Stomach (tissue), 9 donors: ENCODE results near the gene DHX57. TPM values are rescaled to one million over a fixed set of nuclear protein-coding genes. Genes with fewer than 3 reads are reported as not detected.

Experiments
- DNase-seq, 2 donors: peaks; one replicate each; pipeline versions ENCODE4 v3.0.0 to v3.0.0-alpha.2; 2013 to 2019
- H3K27ac ChIP-seq, 5 donors: fragments of 200-600 bp in 4 of 5; sonication (generic) in 4 of 5; one replicate each; pipeline ENCODE4 v1.5.1; 2013 to 2019; ENCODE audit warnings: mild to moderate bottlenecking in 1 of 5, moderate library complexity in 1 of 5
- H3K27me3 ChIP-seq, 3 donors: fragments of 200-600 bp; sonication (generic); one replicate each; pipeline ENCODE4 v1.5.1; 2017 to 2019; ENCODE audit warnings: mixed run types in 1 of 3
- H3K36me3 ChIP-seq, 4 donors: fragments of 200-600 bp; sonication (generic); 1 replicate in 3 of 4; 2 replicates in 1 of 4; pipeline ENCODE4 v1.5.1; 2016 to 2019
- H3K4me1 ChIP-seq, 4 donors: fragments of 200-600 bp; sonication (generic); one replicate each; pipeline ENCODE4 v1.5.1; 2016 to 2019
- H3K4me3 ChIP-seq, 4 donors: fragments of 200-600 bp; sonication (generic) in 3 of 4; one replicate each; pipeline ENCODE4 v1.5.1; 2016 to 2019; ENCODE audit warnings: mild to moderate bottlenecking in 1 of 4
- H3K9me3 ChIP-seq, 4 donors: fragments of 200-600 bp; sonication (generic); one replicate each; pipeline ENCODE4 v1.5.1; 2016 to 2019
- CTCF ChIP-seq, 7 experiments: fragments of 450-650 bp in 4 of 7; fragments of 200-600 bp in 3 of 7; sonication (generic) in 3 of 7; IDR thresholded peaks; one replicate each; pipeline ENCODE4 v1.5.1; 2016 to 2019; ENCODE audit warnings: antibody characterized with exemption in 7 of 7, control low read depth in 2 of 7, mild to moderate bottlenecking in 1 of 7
- EP300 ChIP-seq: sonication (generic); formaldehyde crosslinking; IDR thresholded peaks from one replicate; pipeline ENCODE4 v1.6.1; 2017; ENCODE audit warnings: antibody characterized with exemption
- POLR2A ChIP-seq, 4 donors: fragments of 450-650 bp; IDR thresholded peaks; one replicate each; pipeline ENCODE4 v1.6.1; 2016; ENCODE audit warnings: antibody characterized with exemption in 4 of 4, control low read depth in 2 of 4, mild to moderate bottlenecking in 1 of 4, moderate library complexity in 1 of 4
- POLR2AphosphoS5 ChIP-seq, 3 donors: sonication (generic); formaldehyde crosslinking; IDR thresholded peaks; one replicate each; pipeline ENCODE4 v1.6.1; 2016; ENCODE audit warnings: antibody characterized with exemption in 3 of 3
- WGBS, 5 donors: extraction: QIAGEN DNeasy Blood & Tissue Kit in 3 of 5; methylation state at CpG; one replicate each; pipeline versions ENCODE4 v1.1.5 to v1.1.7; 2013 to 2018; 5-methylcytosine and 5-hydroxymethylcytosine counted together
- intact Hi-C: fragments of 100-400 bp; cut with DNase I; formaldehyde crosslinking; loops from one replicate; pipeline ENCODE4 v1.15.1; 2023; ENCODE audit warnings: low total_unique reads
- polyA plus RNA-seq, 3 donors: library from polyadenylated mRNA; stranded (reverse); fragments of 200-250 nt; gene quantifications; one replicate each; pipeline ENCODE4 v1.2.3, GENCODE V29; 2013
- total RNA-seq, 5 donors: library from RNA; depleted of rRNA; stranded (reverse); fragments of >200 nt; gene quantifications; one replicate each; pipeline versions ENCODE4 v1.1.0 to v1.2.3, GENCODE V29; 2014 to 2016
- donor health status: healthy with polysubstance abuse.
- donor health status: Bipolar disorder and iron deficiency.
- donor health status: healthy.

DHX57 gene
- total and polyA plus RNA-seq, 8 donors: 4.1 to 29.9 (median 13.9) TPM

DNA sequence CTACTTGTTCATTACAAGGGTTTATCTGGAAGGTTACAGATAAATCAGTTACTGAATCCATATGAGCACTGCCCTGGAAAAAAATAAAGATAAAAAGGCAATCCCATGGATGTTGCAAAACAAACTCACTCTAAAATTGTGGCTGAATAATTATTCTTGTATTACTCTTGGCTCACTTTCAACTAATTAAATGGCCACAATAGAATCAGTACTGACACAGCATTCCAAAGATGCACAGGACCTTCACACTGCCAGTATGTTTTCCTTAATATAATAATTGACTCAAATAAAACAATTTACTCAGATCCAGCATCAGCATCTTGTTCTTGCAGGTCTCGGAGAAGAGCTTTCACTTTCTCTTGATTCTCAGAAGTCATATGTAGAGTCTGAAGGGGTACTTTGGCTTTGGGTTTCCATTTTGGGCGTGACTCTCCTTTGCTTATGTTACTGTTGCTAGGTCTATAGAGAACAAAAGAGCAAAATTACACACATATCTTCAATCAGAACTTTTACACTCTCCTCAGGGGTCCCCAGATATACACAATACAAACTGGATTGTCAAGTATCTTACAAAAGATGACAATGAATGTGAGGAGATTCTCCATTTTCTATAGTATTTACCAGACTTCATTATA is 12.6 kb downstream of the DHX57 start:
- DNase-seq: peak in 1 of 2 donors; percentile 29

GRCh38 chr2:38862476-38862875 is 13.3 kb downstream of the DHX57 start:
- H3K27me3 ChIP-seq: no peaks in the 10 kb centered on the region
- no peak for DNase-seq
- no peaks in the 10 kb centered on the region for H3K9me3 ChIP-seq
- H3K4me1 ChIP-seq: peaks cover 0 to 12% (median 0%) of the 10 kb centered on the region in 4 donors
- no peak overlapping the region for H3K27ac ChIP-seq
- no peak overlapping the region for H3K4me3 ChIP-seq
- TF ChIP-seq EP300 (no peak), POLR2AphosphoS5 (IDR thresholded peaks at IDR 0.05) (no peak), CTCF (IDR thresholded peaks at IDR 0.05) (no peak), POLR2A (IDR thresholded peaks at IDR 0.05) (no peak)
- intact Hi-C loops: no loop called here
- peaks cover 30 to 87% (median 82%) of the 10 kb centered on the region in 4 donors for H3K36me3 ChIP-seq

More for the DNA sequence above, 12.6 kb downstream of the DHX57 start:
- Histone ChIP-seq H3K36me3 (peaks cover 25 to 87% (median 81%) of the 10 kb centered on the region in 4 donors), H3K27me3 (no peaks in the 10 kb centered on the region), H3K27ac (no peak overlapping the region), H3K4me3 (no peak overlapping the region), H3K4me1 (peaks cover 0 to 12% (median 0%) of the 10 kb centered on the region in 4 donors), H3K9me3 (no peaks in the 10 kb centered on the region)
- 69 to 88% (median 77%) methylated on average over 2 of the region's 2 CpGs for WGBS, 5 donors
- intact Hi-C loops: no loop called here
- no peak for TF ChIP-seq CTCF (IDR thresholded peaks at IDR 0.05)
- TF ChIP-seq EP300: no peak
- no peak for TF ChIP-seq POLR2AphosphoS5 (IDR thresholded peaks at IDR 0.05)
- TF ChIP-seq POLR2A (IDR thresholded peaks at IDR 0.05): no peak

GRCh38 chr2:38856165-38856564 is 19.6 kb downstream of the DHX57 start:
- DNase-seq: peak in 1 of 2 donors; percentile 8
- Histone ChIP-seq H3K36me3 (peaks cover 14 to 95% (median 93%) of the 10 kb centered on the region in 4 donors), H3K4me3 (no peak overlapping the region), H3K9me3 (no peaks in the 10 kb centered on the region), H3K27ac (no peak overlapping the region), H3K4me1 (no peaks in the 10 kb centered on the region), H3K27me3 (no peaks in the 10 kb centered on the region)
- no peak for TF ChIP-seq CTCF (IDR thresholded peaks at IDR 0.05)
- no peak for TF ChIP-seq EP300
- no peak for TF ChIP-seq POLR2A (IDR thresholded peaks at IDR 0.05)
- no peak for TF ChIP-seq POLR2AphosphoS5 (IDR thresholded peaks at IDR 0.05)
- intact Hi-C loops: no loop called here
- WGBS, 5 donors: 92 to 100% (median 100%) methylated on average over 1 of the region's 1 CpG

- intact Hi-C loops: no loop called here
- H3K4me3 ChIP-seq: no peak overlapping the region
- H3K27me3 ChIP-seq: no peaks in the 10 kb centered on the region
- DNase-seq: no peak
- no peaks in the 10 kb centered on the region for H3K9me3 ChIP-seq
- no peak for TF ChIP-seq POLR2AphosphoS5 (IDR thresholded peaks at IDR 0.05)
- H3K27ac ChIP-seq: no peak overlapping the region
- peaks cover 0 to 87% (median 83%) of the 10 kb centered on the region in 4 donors for H3K36me3 ChIP-seq
- WGBS, 5 donors: 81 to 88% (median 85%) methylated on average over 3 of the region's 3 CpGs
- no peaks in the 10 kb centered on the region for H3K4me1 ChIP-seq
Measured at GRCh38 chr2:38850045-38850444, 25.7 kb downstream of the DHX57 start.

DNA sequence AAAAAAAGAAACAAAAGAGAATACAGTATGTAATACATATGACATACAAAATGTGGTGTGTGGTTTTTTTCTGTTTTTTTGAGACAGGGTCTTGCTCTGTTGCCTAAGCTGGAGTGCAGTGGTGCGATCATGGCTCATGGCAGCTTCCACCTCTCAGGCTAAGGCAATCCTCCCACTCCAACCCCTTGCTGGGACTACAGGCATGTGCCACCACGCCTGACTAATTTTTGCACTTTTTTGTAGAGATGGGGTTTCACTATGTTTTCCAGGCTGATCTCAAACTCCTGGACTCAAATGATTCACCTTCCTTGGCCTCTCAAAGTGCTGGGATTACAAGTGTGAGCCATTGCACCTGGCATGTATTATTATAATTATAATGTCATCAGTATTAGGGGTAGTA is 38.9 kb downstream of the DHX57 start:
- 96 to 98% (median 98%) methylated on average over 2 of the region's 2 CpGs for WGBS, 5 donors
- H3K4me1 ChIP-seq: no peaks in the 10 kb centered on the region
- H3K27ac ChIP-seq: no peak overlapping the region
- TF ChIP-seq POLR2A (IDR thresholded peaks at IDR 0.05): no peak
- no peak for TF ChIP-seq POLR2AphosphoS5 (IDR thresholded peaks at IDR 0.05)
- TF ChIP-seq CTCF (IDR thresholded peaks at IDR 0.05): no peak
- TF ChIP-seq EP300: no peak
- H3K36me3 ChIP-seq: peaks cover 7 to 93% (median 73%) of the 10 kb centered on the region in 4 donors
- H3K27me3 ChIP-seq: no peaks in the 10 kb centered on the region
- H3K9me3 ChIP-seq: no peaks in the 10 kb centered on the region
- no peak for DNase-seq
- intact Hi-C loops: no loop called here
- H3K4me3 ChIP-seq: no peak overlapping the region
